ENCODE results near the gene OR51B4.

DNA sequence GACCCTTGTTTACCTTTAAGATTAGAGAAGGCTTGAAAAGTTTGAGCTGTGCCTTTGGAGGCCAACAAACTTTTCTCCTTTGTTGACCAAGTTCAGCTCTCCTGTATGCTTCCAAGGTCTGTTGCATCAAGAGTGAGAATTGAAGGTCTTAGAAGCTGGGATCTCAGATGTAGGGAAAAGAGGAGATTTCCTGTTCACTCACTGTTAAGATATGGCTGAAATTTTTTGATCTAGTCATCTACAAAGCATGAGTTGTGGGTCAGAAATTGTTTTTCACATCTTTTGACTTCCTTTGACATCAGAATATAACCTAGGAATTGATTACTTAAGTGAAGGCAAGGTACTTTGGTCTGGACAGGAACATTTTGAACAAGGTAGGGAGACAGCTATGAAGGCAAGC lies 12.1 kb downstream of the OR51B4 start:
- TF ChIP-seq JUND (IDR thresholded peaks at IDR 0.05) (no peak), EP300 (IDR thresholded peaks at IDR 0.05; ENCODE audit: borderline replicate concordance in 1 of 2, low read depth in 1 of 2, low read length in 1 of 2) (no peak), SIN3A (IDR thresholded peaks at IDR 0.05; ENCODE audit: borderline replicate concordance, low read depth, low read length) (no peak)
- TF ChIP-seq, protein P1, sequence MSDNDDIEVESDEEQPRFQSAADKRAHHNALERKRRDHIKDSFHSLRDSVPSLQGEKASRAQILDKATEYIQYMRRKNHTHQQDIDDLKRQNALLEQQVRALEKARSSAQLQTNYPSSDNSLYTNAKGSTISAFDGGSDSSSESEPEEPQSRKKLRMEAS (IDR thresholded peaks at IDR 0.05; ENCODE audit: low read depth) = no peak
- TF ChIP-seq, protein P2, sequence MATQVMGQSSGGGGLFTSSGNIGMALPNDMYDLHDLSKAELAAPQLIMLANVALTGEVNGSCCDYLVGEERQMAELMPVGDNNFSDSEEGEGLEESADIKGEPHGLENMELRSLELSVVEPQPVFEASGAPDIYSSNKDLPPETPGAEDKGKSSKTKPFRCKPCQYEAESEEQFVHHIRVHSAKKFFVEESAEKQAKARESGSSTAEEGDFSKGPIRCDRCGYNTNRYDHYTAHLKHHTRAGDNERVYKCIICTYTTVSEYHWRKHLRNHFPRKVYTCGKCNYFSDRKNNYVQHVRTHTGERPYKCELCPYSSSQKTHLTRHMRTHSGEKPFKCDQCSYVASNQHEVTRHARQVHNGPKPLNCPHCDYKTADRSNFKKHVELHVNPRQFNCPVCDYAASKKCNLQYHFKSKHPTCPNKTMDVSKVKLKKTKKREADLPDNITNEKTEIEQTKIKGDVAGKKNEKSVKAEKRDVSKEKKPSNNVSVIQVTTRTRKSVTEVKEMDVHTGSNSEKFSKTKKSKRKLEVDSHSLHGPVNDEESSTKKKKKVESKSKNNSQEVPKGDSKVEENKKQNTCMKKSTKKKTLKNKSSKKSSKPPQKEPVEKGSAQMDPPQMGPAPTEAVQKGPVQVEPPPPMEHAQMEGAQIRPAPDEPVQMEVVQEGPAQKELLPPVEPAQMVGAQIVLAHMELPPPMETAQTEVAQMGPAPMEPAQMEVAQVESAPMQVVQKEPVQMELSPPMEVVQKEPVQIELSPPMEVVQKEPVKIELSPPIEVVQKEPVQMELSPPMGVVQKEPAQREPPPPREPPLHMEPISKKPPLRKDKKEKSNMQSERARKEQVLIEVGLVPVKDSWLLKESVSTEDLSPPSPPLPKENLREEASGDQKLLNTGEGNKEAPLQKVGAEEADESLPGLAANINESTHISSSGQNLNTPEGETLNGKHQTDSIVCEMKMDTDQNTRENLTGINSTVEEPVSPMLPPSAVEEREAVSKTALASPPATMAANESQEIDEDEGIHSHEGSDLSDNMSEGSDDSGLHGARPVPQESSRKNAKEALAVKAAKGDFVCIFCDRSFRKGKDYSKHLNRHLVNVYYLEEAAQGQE (IDR thresholded peaks at IDR 0.05; ENCODE audit: low read depth, low read length) = no peak
- TF ChIP-seq, protein P3, sequence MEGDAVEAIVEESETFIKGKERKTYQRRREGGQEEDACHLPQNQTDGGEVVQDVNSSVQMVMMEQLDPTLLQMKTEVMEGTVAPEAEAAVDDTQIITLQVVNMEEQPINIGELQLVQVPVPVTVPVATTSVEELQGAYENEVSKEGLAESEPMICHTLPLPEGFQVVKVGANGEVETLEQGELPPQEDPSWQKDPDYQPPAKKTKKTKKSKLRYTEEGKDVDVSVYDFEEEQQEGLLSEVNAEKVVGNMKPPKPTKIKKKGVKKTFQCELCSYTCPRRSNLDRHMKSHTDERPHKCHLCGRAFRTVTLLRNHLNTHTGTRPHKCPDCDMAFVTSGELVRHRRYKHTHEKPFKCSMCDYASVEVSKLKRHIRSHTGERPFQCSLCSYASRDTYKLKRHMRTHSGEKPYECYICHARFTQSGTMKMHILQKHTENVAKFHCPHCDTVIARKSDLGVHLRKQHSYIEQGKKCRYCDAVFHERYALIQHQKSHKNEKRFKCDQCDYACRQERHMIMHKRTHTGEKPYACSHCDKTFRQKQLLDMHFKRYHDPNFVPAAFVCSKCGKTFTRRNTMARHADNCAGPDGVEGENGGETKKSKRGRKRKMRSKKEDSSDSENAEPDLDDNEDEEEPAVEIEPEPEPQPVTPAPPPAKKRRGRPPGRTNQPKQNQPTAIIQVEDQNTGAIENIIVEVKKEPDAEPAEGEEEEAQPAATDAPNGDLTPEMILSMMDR (IDR thresholded peaks at IDR 0.05) = no peak
